HG02943 (cell line): ENCODE results near the gene NACC2.
"Not testable (repeated sequence)": the region's sequence is repeated elsewhere in the genome, so short reads cannot be mapped to it uniquely, and the experiment has no call there.

Source experiments
- ATAC-seq: cut with Tn5 transposase; IDR thresholded peaks from one replicate; pipeline ENCODE4 v1.9.1; 2021; ENCODE audit warnings: mild to moderate bottlenecking, low read depth, moderate library complexity; ENCODE audit not compliant: unreplicated experiment

NACC2 gene

DNA sequence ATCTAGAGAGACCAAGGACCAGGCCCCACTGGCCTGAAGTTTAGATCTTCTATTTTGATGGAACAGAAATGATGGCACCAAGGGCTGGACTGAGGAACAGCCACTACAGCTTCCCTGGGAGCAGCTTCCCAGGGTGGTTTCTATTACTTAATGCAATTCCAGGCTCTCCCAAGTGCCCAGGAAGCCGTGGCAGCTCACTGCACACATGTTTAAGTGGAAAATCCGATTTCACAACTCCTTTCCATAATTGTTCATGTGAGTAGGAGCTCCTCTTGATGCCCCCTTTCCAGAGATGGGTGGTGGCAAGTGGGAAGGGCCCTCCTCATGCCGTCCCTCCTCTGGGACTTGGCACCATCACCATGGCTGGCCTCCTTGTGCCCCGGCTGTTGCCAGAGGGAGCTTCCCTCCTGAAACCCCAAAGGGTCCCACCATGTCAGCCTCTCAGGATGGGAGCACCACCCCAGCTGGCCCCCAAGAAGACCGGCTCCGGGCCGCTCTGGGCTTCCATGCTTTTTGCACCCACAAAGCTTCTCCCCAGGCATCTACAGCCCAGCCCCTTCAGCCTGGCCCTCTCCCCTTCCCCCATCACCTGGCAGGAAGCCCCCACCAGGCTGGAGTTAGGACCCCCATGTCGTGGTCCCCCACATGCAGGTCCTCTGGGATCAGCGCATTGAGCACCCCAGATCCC lies 124.8 kb downstream of the NACC2 start:
- ATAC-seq = no peak

DNA sequence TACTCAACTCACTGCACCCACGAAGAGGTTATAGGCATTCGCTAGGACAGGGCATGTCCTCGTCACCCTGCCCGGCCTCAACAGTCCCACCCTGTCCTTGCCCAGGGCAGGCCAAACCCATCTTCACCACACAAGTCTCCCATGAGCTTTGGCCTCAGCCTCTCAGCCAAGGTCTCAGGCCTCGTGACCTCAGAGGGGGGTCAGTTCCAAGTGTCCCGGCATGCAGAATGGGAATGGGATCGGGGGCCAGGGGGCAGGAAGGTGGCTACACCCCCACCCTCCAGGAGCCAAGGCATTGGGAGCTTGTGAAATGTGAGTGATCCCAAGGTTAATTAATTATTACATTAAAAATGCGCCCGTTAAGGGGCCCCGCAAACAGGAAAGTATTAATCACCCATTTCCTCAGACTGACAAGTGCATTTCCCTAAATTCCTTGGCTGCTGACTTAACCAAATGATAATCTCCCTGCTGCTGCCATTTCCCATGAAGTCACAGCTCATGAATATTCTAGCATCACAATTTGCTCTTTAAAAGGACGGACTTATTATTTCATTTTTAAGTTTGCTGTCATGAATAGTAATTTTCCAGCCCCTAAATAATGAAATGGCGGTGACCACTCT lies 125.9 kb downstream of the NACC2 start:
- ATAC-seq = no peak

- no peak for ATAC-seq
Observed at GRCh38 chr9:135968601-135969000, 126.5 kb downstream of the NACC2 start.

- ATAC-seq = no peak
Observed at GRCh38 chr9:135968083-135968476, 127.0 kb downstream of the NACC2 start.

GRCh38 chr9:135966916-135967260 lies 128.2 kb downstream of the NACC2 start:
- ATAC-seq = not testable (repeated sequence)

DNA sequence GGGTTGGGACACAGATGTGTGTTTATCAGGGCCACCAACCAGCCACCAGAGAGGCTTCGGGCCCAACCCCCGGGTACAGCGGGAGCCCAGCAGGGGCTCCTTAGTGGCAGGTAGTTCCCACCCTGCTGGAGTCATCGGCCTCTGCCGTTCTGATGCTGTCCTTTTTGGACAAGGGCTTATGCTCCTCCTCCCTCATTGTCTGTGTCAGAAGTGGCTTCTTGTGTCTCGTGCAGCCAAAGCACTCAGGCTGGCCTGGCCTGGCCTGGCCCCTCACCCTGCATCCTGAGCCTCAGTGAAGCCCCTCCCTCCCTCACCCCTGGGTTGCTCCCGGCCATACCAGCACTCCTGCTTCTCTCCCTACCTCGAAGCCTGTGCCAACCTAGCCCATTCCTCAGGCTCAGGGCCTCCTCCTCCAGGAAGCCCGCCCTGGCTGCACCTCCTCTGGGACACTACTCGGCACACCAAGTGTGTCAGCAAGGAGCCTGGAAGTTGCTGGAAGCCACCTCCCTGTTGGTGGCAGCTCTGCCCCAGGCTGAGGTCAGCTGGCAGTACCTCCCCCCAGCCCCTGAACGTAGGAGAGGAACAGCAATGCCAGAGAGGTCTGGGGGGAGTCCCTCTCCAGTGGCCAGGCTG lies 129.8 kb downstream of the NACC2 start:
- ATAC-seq = no peak

GRCh38 chr9:135963938-135964337 lies 131.2 kb downstream of the NACC2 start:
- no peak for ATAC-seq

DNA sequence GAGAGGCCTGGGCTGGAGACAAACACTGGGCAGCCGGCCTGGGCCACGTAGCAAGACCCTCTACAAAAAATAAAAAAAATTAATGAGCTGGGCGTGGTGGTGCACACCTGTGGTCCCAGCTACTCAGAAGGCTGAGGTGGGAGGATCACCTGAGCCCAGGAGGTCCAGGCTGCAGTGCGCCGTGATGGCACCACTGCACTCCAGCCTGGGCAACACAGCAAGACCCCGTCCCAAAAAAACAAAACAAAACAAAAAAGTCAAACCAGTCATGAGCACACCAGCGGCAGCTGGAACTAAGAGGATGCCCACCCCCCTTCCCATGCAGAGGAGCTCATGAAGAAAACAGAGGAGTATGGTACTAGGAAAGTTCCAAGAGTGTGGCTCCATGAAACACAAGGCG lies 131.8 kb downstream of the NACC2 start:
- no peak for ATAC-seq

DNA sequence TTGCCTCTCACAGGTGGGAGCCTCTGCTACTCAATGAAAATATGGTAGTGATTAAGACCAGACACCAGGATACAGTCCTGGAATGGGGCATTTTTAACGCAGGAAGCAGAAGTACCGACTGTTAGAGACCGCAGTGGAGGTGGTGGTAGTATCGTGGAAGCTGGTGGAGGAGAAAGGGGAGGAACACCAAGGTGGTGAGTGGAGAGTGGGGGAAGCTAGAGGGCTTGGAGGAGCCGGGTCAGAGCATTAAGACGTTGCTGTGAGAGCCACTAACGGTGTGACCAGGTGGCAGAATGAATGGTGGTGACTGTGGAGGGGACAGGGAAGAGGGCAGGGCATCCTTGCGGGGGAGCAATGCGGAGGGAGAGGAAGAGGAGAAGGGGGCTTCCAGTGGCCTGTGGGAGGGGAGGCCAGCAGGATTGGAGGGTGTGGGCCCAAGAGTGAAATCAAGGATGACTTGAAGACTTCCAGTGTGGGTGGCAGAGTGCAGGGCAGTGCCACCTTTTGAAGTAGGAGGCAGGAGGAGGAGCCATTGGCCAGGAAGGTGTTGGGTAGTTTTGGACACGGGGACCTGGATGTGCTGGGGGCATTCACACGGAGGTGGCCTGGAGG lies 132.3 kb downstream of the NACC2 start:
- ATAC-seq = no peak

GRCh38 chr9:135961811-135962695 lies 133.0 kb downstream of the NACC2 start:
- ATAC-seq = no peak

- peak; percentile 80 for ATAC-seq
Observed at GRCh38 chr9:135961277-135961715, 133.8 kb downstream of the NACC2 start, which contains the start of gene UBAC1. UBAC1 (minus strand) TSS chr9:135961373; CDS start chr9:135961162, 211 bp downstream.

GRCh38 chr9:135960411-135961276 lies 134.4 kb downstream of the NACC2 start:
- ATAC-seq = no peak

GRCh38 chr9:135959814-135960213 lies 135.3 kb downstream of the NACC2 start:
- ATAC-seq = no peak

- no peak for ATAC-seq
Observed at GRCh38 chr9:135958485-135958884, 136.6 kb downstream of the NACC2 start.

DNA sequence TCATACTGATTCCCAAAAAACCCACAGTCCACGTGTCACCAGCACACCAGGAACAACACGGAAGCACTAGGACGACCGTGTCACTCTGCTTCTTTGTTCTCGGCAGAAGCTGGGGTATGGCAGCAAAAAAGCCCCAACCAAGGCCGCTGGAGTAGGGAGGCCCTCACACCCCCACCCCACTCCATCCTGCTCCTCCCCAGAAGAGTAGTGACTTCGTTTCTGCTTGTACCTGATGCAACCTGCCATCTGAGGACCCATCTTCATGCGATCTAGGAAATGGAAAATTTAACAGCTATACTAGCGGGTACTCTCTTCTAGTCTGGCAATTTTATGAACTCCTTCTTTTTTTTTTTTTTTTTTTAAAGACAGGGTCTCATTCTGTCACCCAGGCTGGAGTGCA lies 137.7 kb downstream of the NACC2 start:
- no peak for ATAC-seq

GRCh38 chr9:135956802-135957174 lies 138.3 kb downstream of the NACC2 start:
- ATAC-seq = no peak
